ENCODE measurements around the gene MSI2.

MSI2 gene

DNA sequence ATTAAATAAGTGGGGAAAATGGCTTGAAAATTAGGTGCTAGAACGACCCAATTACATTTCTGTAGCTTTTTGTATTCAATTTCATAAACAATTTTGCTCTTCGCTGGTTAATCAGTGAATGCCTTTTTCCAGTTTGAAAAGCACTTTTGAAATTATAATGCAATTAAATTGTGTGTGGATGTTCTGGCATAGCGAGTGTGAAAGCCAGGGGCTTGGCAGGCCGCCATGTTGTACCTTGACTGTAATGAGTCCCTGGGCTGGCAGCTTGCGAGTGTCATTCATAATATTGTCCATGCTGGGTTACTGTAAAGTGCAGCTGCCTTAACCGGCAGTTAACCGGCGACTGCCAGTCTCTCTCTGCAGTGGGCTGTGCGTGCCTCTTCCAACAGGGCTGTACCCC, 310.9 kb downstream of the MSI2 start:
- DNase-seq, result no peak

DNA sequence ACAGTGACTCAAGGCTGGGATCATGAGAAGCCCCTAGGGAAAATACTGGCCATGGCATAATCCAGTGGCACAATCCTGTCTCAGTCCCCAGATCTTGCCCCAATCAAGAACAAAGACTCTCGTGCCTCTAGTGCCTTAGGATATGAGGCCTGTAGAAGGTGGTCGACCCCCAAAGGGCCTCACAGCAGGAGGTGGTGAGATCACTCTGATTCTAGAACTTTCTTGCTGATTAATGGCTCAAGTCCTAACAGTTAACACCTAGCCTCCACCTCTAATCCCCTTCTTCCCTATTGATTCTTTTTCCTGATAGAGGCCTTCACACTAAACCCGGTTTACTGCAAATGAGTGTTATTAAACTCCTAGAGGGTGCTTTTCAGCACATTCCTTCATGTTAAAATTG, 312.0 kb downstream of the MSI2 start:
- no peak for DNase-seq

- no peak for DNase-seq
Observed at GRCh38 chr17:57569021-57569420, 312.7 kb downstream of the MSI2 start.

DNA sequence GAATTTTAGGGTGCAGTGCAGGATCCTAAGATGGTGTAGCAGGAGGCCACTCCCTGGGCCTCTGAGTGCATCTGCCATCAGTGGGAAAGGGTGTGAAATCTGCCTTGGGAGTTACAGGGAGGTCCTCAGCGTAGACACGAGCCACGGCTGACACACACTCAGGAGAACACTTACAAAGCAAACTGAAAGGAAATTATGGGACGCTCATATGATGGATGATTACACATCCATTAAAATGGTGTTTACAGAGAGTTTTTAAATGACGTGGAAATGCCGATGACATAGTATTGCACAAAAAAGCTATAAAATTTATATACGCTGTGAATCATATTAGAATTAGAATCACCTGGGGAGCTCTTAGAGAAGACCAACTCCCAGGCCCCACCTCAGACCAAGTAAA, 313.5 kb downstream of the MSI2 start:
- no peak for DNase-seq

DNA sequence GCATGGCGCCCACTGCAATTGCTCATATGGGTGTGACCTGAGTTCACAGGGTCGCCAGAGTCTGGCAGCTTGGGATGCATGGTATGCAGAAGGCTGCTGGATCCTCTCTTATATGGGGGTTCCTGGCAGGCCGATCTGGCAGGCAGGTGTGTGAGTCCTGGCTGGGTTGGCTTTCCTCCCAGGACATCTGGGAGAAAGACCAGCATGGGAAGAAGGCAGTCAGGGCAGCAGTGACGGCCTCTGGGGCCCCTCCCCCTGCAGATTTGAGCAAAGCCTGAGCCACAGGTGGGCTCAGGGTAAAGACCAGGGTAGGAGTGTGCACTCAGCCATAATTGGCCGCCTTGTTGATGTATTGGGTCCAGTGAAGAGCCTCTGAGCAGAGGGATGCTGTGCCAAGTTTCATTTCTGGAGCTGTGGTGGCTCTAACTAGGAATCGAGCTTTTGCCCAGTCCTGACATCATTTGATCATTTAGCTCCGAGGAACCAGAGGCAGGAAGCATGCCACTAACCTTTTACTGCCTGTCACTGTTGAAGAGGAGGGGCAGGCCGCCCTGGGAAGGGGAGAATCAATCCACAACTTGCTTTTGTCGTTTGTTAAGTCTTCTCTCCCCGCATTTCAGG, 314.5 kb downstream of the MSI2 start:
- DNase-seq, result no peak

DNA sequence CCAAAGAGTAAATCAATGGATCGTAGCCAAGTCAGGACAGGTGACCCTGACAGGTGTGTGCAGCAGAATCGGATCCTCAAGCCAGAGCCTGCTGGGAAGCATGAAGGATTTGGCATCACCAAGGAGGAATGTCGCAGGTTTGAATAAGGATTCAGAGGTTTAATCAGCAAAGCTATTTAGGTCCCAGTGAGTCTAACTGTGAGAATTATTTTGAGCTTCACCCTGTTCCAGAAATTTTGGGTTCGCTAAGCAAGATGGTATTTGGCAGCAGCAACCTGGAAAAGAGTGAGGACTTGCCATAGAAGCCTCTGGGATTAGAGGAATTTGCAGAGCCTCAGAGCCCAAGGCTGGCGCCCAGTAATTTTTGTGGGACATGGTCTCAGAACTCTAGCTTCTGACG, 315.7 kb downstream of the MSI2 start:
- DNase-seq, result no peak

DNA sequence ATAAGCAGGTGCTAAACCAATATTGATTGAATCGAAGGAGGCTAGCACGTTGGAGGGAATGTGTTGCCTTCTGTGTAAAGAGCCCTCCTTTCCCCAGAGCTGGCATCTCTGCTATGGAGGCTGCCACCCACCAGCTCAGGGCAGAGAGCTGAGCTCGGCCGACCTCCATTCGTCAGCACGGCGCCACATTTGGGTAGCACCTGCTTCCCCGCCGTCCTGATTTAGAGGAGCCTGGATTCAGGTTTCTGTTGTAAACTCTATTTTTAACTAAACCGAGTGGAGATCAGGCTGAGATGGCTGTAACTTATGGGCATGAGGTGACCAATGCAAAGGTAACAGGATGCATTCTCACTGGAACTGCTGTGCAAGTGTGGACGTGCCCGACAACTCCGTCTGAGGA, 316.3 kb downstream of the MSI2 start:
- DNase-seq, result no peak

- no peak for DNase-seq
Observed at GRCh38 chr17:57574040-57574513, 317.8 kb downstream of the MSI2 start.

DNA sequence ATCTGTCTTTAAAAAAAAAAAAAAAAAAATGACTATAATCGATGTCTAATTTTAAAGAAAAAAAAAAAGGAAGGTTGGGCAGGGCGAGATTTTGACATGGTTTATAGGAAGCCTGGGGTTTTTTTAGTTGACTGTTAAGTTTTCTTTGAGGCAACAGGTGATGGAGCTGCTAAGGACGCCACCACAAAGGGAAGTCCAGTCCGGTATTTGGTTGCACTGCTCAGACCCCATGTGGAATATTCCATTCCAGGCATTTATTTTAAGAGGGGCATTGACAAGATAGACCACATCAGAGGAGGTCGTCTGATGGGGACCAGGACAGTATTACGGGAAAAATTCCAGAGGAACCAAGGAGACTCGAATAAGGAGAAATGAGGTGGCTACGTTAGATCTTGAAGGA, 320.4 kb downstream of the MSI2 start:
- DNase-seq, result no peak

DNA sequence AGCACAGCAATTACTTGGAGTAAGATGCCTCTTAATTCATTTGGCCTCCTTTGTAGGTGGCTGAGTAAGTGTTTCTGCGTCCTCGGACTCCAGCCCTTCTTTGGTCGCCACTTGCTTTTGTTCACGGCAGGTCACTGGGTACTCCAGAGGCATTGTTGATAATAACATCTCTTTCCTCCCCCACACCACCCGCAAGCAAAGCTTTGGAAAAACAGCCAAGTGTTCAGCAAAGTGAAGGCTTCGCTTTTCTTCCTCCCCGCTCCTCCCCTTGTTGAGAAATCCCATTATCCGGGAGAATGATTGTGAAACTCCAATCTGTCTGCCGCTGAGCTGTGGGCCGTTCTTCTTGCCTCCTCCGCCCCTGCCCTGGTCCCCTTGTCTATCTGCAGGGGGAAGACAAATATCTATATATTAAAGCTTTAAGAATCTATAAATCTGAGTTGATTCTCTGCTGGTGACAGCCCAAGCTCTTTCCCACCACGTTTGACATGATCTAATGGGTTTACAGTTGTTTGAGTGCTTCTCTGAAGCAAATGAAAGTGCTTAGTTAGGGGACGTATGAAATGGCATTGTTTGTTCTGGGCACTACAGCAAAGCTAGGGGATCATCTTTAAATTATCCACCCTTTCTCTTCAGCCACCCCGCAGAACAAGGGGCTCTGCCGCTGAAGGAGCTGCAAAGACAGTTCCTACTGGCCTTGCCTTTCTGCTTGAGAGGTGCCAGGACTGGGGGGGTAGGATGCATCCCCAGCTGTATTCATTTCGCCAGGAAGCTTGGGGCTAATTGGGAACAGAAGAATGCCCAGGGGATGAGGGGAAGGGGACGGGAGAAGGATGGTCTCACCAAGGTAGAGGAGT, 321.7 kb downstream of the MSI2 start:
- no peak for DNase-seq

- DNase-seq, result no peak
Observed at GRCh38 chr17:57578608-57579225, 322.4 kb downstream of the MSI2 start.

GRCh38 chr17:57579245-57579644, 322.9 kb downstream of the MSI2 start:
- no peak for DNase-seq

- no peak for DNase-seq
Observed at GRCh38 chr17:57580055-57580739, 323.9 kb downstream of the MSI2 start.

DNA sequence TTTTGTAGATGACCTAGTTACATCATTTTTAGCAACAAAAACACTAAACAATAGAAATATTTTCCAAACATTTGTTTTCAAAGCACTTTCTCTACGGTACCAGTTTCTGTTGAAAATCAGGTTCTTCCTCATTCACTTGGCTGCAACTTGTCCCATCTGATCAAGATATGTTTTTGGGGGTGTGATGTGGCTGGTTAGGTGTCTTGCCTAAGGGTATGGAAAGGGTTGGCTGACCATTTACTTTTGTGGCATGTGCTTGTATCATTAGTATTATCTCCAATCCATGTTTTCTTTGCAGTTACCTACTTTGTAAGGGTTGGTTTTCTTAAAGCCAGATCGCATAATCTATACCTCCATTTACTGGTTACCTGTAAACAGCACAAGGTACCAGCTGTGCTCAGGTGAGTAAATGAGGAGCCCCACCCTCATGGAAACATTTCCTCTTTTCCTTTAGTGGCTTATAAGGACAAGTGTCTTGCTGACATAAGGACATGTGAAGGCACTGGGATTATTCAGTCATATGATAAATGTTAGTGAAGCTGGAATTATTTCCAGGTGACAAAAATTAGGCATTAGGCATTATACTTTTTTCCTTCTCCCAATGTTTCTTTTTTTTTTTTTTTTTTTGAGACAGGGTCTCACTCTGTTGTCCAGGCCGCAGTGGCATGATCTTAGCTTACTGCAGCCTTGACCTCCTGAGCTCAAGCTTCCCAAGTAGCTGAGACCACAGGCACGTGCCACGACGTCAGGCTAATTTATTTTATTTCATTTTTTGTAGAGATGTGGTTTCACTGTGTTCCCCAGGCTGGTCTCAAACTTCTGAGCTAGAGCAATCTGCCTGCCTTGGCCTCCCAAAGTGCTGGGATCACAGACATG, 326.8 kb downstream of the MSI2 start:
- DNase-seq, result no peak

GRCh38 chr17:57584050-57584551, 327.8 kb downstream of the MSI2 start:
- DNase-seq, result no peak

DNA sequence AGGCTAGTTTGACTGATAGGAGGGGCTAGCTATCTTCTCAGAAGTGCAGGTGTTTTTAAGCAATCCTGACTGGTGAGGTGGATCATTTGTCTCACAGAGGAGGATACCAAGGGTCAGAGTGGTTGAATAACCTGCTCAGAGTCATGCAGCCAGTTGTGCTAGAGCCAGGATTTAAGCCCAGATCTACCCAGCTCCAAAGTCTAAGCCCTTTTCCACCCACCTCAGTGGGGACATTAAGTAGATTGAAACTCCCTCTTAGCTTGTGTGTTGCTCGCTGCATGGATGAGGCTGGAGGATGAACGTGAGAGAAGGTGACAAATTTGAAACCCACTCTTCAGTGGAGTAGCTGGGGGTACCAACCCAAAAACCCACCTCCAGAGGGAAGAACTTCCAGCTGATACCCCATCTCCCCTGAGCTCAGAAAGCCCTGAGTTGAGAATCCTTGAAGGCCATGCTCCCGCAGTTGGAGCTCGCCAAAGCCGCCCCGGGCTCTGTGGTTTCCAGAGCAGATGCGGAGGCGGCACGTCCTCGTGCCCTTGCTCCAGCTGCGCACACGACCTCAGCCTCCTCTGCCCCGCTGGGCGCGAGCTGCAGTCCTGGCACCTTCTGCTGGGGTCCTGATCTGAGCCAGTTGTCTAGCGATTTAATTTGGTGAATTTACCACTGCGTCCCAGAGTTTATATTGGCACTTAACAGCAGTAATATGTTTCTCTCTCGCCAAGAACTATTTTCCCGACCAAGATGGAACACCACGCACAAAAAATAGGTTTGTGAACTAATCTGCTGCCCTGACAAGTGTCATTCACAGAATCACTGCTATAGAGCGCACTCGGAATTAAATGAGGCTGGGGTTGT, 329.2 kb downstream of the MSI2 start:
- no peak for DNase-seq

GRCh38 chr17:57586196-57586740, 329.9 kb downstream of the MSI2 start:
- DNase-seq, result no peak

- DNase-seq, result no peak
Observed at GRCh38 chr17:57586742-57587141, 330.4 kb downstream of the MSI2 start.

DNA sequence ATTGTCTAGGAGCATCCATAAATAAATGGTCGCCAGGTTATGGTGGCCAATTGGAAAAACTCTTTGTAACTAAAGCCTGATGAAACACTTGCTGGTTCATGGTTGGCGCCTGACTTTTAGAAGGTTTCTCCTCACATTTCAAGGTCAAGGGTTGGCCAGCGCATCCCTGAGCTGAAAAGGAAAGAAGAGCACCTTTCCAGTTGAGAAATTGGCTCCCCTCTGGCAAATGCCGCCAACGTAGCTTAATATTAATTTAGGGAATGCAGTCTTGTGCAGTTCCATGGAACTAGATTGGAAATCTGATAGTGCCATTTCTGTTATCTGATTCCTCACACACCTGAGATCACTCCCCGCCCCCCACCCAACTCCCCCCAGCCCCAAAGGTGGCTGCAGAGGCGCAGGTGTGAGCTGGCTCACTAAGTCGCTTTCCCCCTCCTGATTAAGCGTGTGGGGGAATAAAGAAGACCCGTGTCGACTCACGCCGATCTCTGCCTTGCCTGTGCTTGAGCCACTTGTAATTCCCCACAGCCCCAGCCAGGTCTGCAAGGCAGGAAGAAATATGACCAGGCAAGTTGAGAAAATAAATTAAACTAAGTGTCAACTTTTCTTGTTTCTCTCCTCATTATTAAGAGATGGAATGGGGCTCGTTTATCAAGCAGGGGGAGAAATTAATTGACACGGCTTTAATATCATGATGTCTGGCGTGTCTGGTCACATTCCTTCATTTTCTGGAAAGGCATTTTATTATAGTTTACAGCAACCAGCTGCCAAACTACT, 331.1 kb downstream of the MSI2 start:
- DNase-seq, result no peak

DNA sequence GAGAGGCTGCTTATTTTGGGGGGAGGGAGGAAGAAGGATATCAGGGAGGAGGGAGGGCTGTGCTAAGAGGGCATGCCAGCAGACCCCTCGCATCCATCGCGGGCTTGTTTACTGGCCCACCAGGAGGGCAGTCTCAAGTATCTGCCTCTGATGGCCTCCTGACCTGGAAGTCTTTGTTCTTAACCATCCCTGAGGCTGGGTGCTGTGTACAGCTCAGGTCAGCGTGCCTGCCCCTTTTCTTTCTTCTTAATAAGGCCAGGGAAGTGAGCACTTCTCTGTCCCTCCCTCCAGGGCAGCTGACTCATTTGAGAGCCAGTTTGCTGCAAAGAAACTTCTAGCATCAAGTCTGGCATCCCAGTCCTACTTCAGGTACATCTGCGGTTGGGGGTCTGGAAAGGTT, 331.8 kb downstream of the MSI2 start:
- DNase-seq, result no peak

Data from Kasumi-1 (cell line).